ENCODE measurements around the gene FAM53C.

FAM53C gene

GRCh38 chr5:138344887-138345622, 7.0 kb downstream of the FAM53C start:
- H3K23ac ChIP-seq (ENCODE audit: low read length) = no peak overlapping the region
- H3K4me3 ChIP-seq (ENCODE audit: low read depth, low read length) = no peak overlapping the region
- peaks cover 39 to 67% of the 10 kb centered on the region in 2 experiments for H3K36me3 ChIP-seq (ENCODE audit: control insufficient read depth in 1 of 2, insufficient read depth in 2 of 2, low read length in 2 of 2)
- no peak overlapping the region for H4K8ac ChIP-seq (ENCODE audit: low read depth, low read length)
- H3K18ac ChIP-seq (ENCODE audit: low read length) = no peak overlapping the region
- H3K27ac ChIP-seq (ENCODE audit: low read depth, low read length) = no peak overlapping the region
- DNase-seq = no peak
- no peak overlapping the region for H3K14ac ChIP-seq (ENCODE audit: low read length)
- peaks cover 0 to 4% of the 10 kb centered on the region in 2 experiments for H3K4me1 ChIP-seq (ENCODE audit: control insufficient read depth in 1 of 2, insufficient read depth in 2 of 2, low read length in 2 of 2)
- no peak overlapping the region for H3K4ac ChIP-seq (ENCODE audit: low read depth, low read length)
- H3K4me2 ChIP-seq (ENCODE audit: low read length) = no peak overlapping the region
- H3K79me1 ChIP-seq (ENCODE audit: low read length) = no peaks in the 10 kb centered on the region
- H4K12ac ChIP-seq (ENCODE audit: low read depth, low read length) = no peak overlapping the region
- peaks cover 4% of the 10 kb centered on the region for H3K9me3 ChIP-seq (ENCODE audit: insufficient read depth, low read depth, low read length)
- H3K79me2 ChIP-seq (ENCODE audit: control insufficient read depth, insufficient read depth, low read length, poor library complexity) = no peaks in the 10 kb centered on the region
- H4K91ac ChIP-seq (ENCODE audit: low read depth, low read length) = no peak overlapping the region
- no peak overlapping the region for H2AK5ac ChIP-seq (ENCODE audit: low read length)
- no CpG with 5 or more reads among the region's 32 CpGs for WGBS (ENCODE audit: extremely low coverage, insufficient coverage, insufficient read length)
- H2AFZ ChIP-seq (ENCODE audit: insufficient read depth, low read length, poor library complexity) = no peak overlapping the region
- no peak overlapping the region for H2BK12ac ChIP-seq (ENCODE audit: low read length)
- H2BK5ac ChIP-seq (ENCODE audit: low read depth, low read length, poor library complexity) = no peak overlapping the region
- no peak overlapping the region for H3K9ac ChIP-seq (ENCODE audit: low read length)
- H2BK120ac ChIP-seq (ENCODE audit: insufficient read depth, low read length, poor library complexity) = no peak overlapping the region
- H3K27me3 ChIP-seq (ENCODE audit: insufficient read depth, low read length) = no peaks in the 10 kb centered on the region

- Histone ChIP-seq H2BK12ac (ENCODE audit: low read length) (no peak overlapping the region), H2AK5ac (ENCODE audit: low read length) (no peak overlapping the region), H3K4ac (ENCODE audit: low read depth, low read length) (no peak overlapping the region), H3K23ac (ENCODE audit: low read length) (no peak overlapping the region), H3K9ac (ENCODE audit: low read length) (no peak overlapping the region), H3K79me2 (ENCODE audit: control insufficient read depth, insufficient read depth, low read length, poor library complexity) (no peaks in the 10 kb centered on the region), H3K14ac (ENCODE audit: low read length) (no peak overlapping the region), H3K36me3 (ENCODE audit: control insufficient read depth in 1 of 2, insufficient read depth in 2 of 2, low read length in 2 of 2) (peaks cover 36 to 55% of the 10 kb centered on the region in 2 experiments), H4K12ac (ENCODE audit: low read depth, low read length) (no peak overlapping the region), H3K4me2 (ENCODE audit: low read length) (no peak overlapping the region), H3K4me3 (ENCODE audit: low read depth, low read length) (no peak overlapping the region), H3K27ac (ENCODE audit: low read depth, low read length) (no peak overlapping the region), H2BK120ac (ENCODE audit: insufficient read depth, low read length, poor library complexity) (no peak overlapping the region), H3K4me1 (ENCODE audit: control insufficient read depth in 1 of 2, insufficient read depth in 2 of 2, low read length in 2 of 2) (no peaks in the 10 kb centered on the region), H2BK5ac (ENCODE audit: low read depth, low read length, poor library complexity) (no peak overlapping the region), H3K18ac (ENCODE audit: low read length) (no peak overlapping the region), H4K91ac (ENCODE audit: low read depth, low read length) (no peak overlapping the region), H3K9me3 (ENCODE audit: insufficient read depth, low read depth, low read length) (peaks cover 4% of the 10 kb centered on the region), H4K8ac (ENCODE audit: low read depth, low read length) (no peak overlapping the region), H3K27me3 (ENCODE audit: insufficient read depth, low read length) (no peaks in the 10 kb centered on the region), H2AFZ (ENCODE audit: insufficient read depth, low read length, poor library complexity) (no peak overlapping the region), H3K79me1 (ENCODE audit: low read length) (no peaks in the 10 kb centered on the region)
- no peak for DNase-seq
- WGBS (ENCODE audit: extremely low coverage, insufficient coverage, insufficient read length) = no CpG with 5 or more reads among the region's 14 CpGs
Observed at GRCh38 chr5:138346889-138347288, 8.8 kb downstream of the FAM53C start.

GRCh38 chr5:138349852-138350562, 11.9 kb downstream of the FAM53C start:
- Histone ChIP-seq H3K27me3 (ENCODE audit: insufficient read depth, low read length) (no peaks in the 10 kb centered on the region), H3K4me2 (ENCODE audit: low read length) (no peak overlapping the region), H2AK5ac (ENCODE audit: low read length) (no peak overlapping the region), H3K9me3 (ENCODE audit: insufficient read depth, low read depth, low read length) (peaks cover 6% of the 10 kb centered on the region), H4K8ac (ENCODE audit: low read depth, low read length) (no peak overlapping the region), H3K79me1 (ENCODE audit: low read length) (peaks cover 10% of the 10 kb centered on the region), H4K12ac (ENCODE audit: low read depth, low read length) (no peak overlapping the region), H2AFZ (ENCODE audit: insufficient read depth, low read length, poor library complexity) (no peak overlapping the region), H4K91ac (ENCODE audit: low read depth, low read length) (no peak overlapping the region), H3K4me1 (ENCODE audit: control insufficient read depth in 1 of 2, insufficient read depth in 2 of 2, low read length in 2 of 2) (peaks cover 2 to 3% of the 10 kb centered on the region in 2 experiments), H3K36me3 (ENCODE audit: control insufficient read depth in 1 of 2, insufficient read depth in 2 of 2, low read length in 2 of 2) (peaks cover 29 to 42% of the 10 kb centered on the region in 2 experiments), H3K23ac (ENCODE audit: low read length) (no peak overlapping the region), H2BK120ac (ENCODE audit: insufficient read depth, low read length, poor library complexity) (no peak overlapping the region), H2BK5ac (ENCODE audit: low read depth, low read length, poor library complexity) (no peak overlapping the region), H3K4ac (ENCODE audit: low read depth, low read length) (no peak overlapping the region), H3K79me2 (ENCODE audit: control insufficient read depth, insufficient read depth, low read length, poor library complexity) (peaks cover 17% of the 10 kb centered on the region), H3K18ac (ENCODE audit: low read length) (no peak overlapping the region), H3K27ac (ENCODE audit: low read depth, low read length) (no peak overlapping the region), H3K14ac (ENCODE audit: low read length) (no peak overlapping the region), H2BK12ac (ENCODE audit: low read length) (no peak overlapping the region), H3K4me3 (ENCODE audit: low read depth, low read length) (no peak overlapping the region), H3K9ac (ENCODE audit: low read length) (no peak overlapping the region)
- no CpG with 5 or more reads among the region's 1 CpG for WGBS (ENCODE audit: extremely low coverage, insufficient coverage, insufficient read length)
- DNase-seq = no peak

GRCh38 chr5:138350563-138350890, 12.5 kb downstream of the FAM53C start:
- Histone ChIP-seq H3K79me1 (ENCODE audit: low read length) (peaks cover 10% of the 10 kb centered on the region), H2BK120ac (ENCODE audit: insufficient read depth, low read length, poor library complexity) (no peak overlapping the region)

More at GRCh38 chr5:138350563-138350890, 12.5 kb downstream of the FAM53C start:
- H3K14ac ChIP-seq (ENCODE audit: low read length) = no peak overlapping the region
- no peak overlapping the region for H2AK5ac ChIP-seq (ENCODE audit: low read length)
- no peak overlapping the region for H3K4ac ChIP-seq (ENCODE audit: low read depth, low read length)
- H3K36me3 ChIP-seq (ENCODE audit: control insufficient read depth in 1 of 2, insufficient read depth in 2 of 2, low read length in 2 of 2) = peaks cover 24 to 37% of the 10 kb centered on the region in 2 experiments
- no peak overlapping the region for H3K23ac ChIP-seq (ENCODE audit: low read length)
- no peak overlapping the region for H4K12ac ChIP-seq (ENCODE audit: low read depth, low read length)
- no peak overlapping the region for H3K4me2 ChIP-seq (ENCODE audit: low read length)
- H2BK12ac ChIP-seq (ENCODE audit: low read length) = no peak overlapping the region
- no peak overlapping the region for H4K91ac ChIP-seq (ENCODE audit: low read depth, low read length)
- no peak overlapping the region for H4K8ac ChIP-seq (ENCODE audit: low read depth, low read length)
- no peak overlapping the region for H3K27ac ChIP-seq (ENCODE audit: low read depth, low read length)
- H2AFZ ChIP-seq (ENCODE audit: insufficient read depth, low read length, poor library complexity) = no peak overlapping the region
- H3K9ac ChIP-seq (ENCODE audit: low read length) = no peak overlapping the region
- DNase-seq = no peak
- H3K27me3 ChIP-seq (ENCODE audit: insufficient read depth, low read length) = no peaks in the 10 kb centered on the region
- peaks cover 2 to 3% of the 10 kb centered on the region in 2 experiments for H3K4me1 ChIP-seq (ENCODE audit: control insufficient read depth in 1 of 2, insufficient read depth in 2 of 2, low read length in 2 of 2)
- H3K18ac ChIP-seq (ENCODE audit: low read length) = no peak overlapping the region
- peaks cover 17% of the 10 kb centered on the region for H3K79me2 ChIP-seq (ENCODE audit: control insufficient read depth, insufficient read depth, low read length, poor library complexity)
- H3K4me3 ChIP-seq (ENCODE audit: low read depth, low read length) = no peak overlapping the region
- H3K9me3 ChIP-seq (ENCODE audit: insufficient read depth, low read depth, low read length) = peaks cover 3% of the 10 kb centered on the region
- no peak overlapping the region for H2BK5ac ChIP-seq (ENCODE audit: low read depth, low read length, poor library complexity)

All from trophoblast cell (in vitro differentiated cells and primary cell).